Smooth muscle cell (in vitro differentiated cells): ENCODE measurements around the gene S1PR1. TPM values are rescaled to one million over a fixed set of nuclear protein-coding genes. Genes with fewer than 3 reads are reported as not detected.
A peak's percentile ranks its signal among the peaks of the same experiment; 100 is the strongest.

ENCODE experiments used
- DNase-seq: peaks from one replicate; lab custom pipeline; 2025; ENCODE audit not compliant: unreplicated experiment; lab: John Stamatoyannopoulos, UW
- H2AFZ ChIP-seq: fragments of 200-600 bp; sonication (generic); 2 replicates; pipeline ENCODE4 v1.6.0; 2016; ENCODE audit warnings: antibody characterized with exemption, low read depth, mild to moderate bottlenecking
- H3F3A ChIP-seq: fragments of 200-600 bp; sonication (generic); 2 replicates; pipeline ENCODE4 v1.6.0; 2017; ENCODE audit warnings: antibody characterized with exemption, low read depth
- H3K27ac ChIP-seq: fragments of 200-600 bp; sonication (generic); 2 replicates; pipeline ENCODE4 v1.5.1; 2016; ENCODE audit warnings: low read depth, mild to moderate bottlenecking
- H3K27me3 ChIP-seq: fragments of 200-600 bp; sonication (generic); 2 replicates; pipeline ENCODE4 v1.6.1; 2016; ENCODE audit warnings: low read depth, mild to moderate bottlenecking
- H3K36me3 ChIP-seq: fragments of 200-600 bp; sonication (generic); 2 replicates; pipeline ENCODE4 v1.5.1; 2016; ENCODE audit warnings: low read depth
- H3K4me1 ChIP-seq: fragments of 200-600 bp; sonication (generic); 2 replicates; pipeline ENCODE4 v1.5.1; 2016; ENCODE audit warnings: low read depth
- H3K4me2 ChIP-seq: fragments of 200-600 bp; sonication (generic); 2 replicates; pipeline ENCODE4 v1.6.0; 2016; ENCODE audit warnings: mild to moderate bottlenecking
- H3K4me3 ChIP-seq: fragments of 200-600 bp; sonication (generic); 2 replicates; pipeline ENCODE4 v1.5.1; 2016; ENCODE audit warnings: mild to moderate bottlenecking
- H3K79me2 ChIP-seq: fragments of 200-600 bp; sonication (generic); 2 replicates; pipeline ENCODE4 v1.6.0; 2016; ENCODE audit warnings: low read depth, mild to moderate bottlenecking
- H3K9ac ChIP-seq: fragments of 200-600 bp; sonication (generic); 2 replicates; pipeline ENCODE4 v1.6.0; 2016; ENCODE audit warnings: low read depth
- H3K9me3 ChIP-seq: fragments of 200-600 bp; sonication (generic); replicated peaks from 2 replicates; pipeline ENCODE4 v1.5.1; 2016; ENCODE audit warnings: low read depth
- H4K20me1 ChIP-seq: fragments of 200-600 bp; sonication (generic); 2 replicates; pipeline ENCODE4 v1.6.0; 2016; ENCODE audit warnings: low read depth
- WGBS: methylation state at CpG from one replicate; pipeline ENCODE4 v1.1.7; 2016; ENCODE audit warnings: low lambda C conversion rate; 5-methylcytosine and 5-hydroxymethylcytosine counted together
- polyA plus RNA-seq: library from polyadenylated mRNA; unstranded; fragments of >200 nt; fragmentation: Nextera tagmentation; extraction: Ambion mirVana; gene quantifications from 2 replicates; pipeline ENCODE4 v1.2.1, GENCODE V29; 2016
- total RNA-seq: library from RNA; depleted of rRNA; stranded (reverse); fragments of >200 nt; gene quantifications from 2 replicates; pipeline ENCODE4 v1.2.3, GENCODE V29; 2014
- TF ChIP-seq, protein P1 (sequence below): fragments of 200-600 bp; sonication (generic); IDR thresholded peaks from 2 replicates; pipeline ENCODE4 v1.5.1; 2017; ENCODE audit warnings: borderline replicate concordance, mild to moderate bottlenecking, antibody characterized with exemption; ENCODE audit not compliant: insufficient read depth, poor library complexity, severe bottlenecking

The S1PR1 gene
- total and polyA plus RNA-seq, 2 experiments from 2014 or later = 12.0 to 12.1 TPM

DNA sequence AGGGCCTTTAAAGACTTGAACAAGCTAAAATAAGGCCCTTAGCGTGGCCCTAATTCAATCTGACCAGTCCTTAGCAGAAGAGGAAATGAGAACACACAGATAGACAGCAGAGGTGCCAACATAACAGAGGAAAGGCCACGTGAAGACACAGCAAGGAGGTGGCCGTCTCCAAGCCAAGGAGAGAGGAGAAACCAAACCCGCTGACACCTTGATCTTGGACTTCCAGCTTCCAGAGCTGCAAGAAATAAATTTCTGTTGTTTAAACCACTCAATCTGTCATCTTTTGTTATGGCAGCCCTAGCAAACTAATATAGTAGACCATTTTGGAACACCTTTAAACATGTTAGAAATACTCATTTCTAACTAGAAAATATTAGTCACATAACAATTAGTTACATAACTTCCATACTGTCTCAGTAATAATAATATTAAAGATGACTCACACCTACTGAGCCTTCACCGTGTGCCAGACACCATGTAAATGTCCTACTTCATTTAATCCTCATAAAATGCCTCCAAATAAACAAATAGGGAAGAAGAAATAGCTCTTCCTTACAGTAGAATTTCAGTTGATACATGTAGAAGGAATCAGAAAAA, 47.9 kb downstream of the S1PR1 start:
- Histone ChIP-seq H3K4me2 (no peak overlapping the region), H3K27me3 (no peaks in the 10 kb centered on the region), H3K27ac (no peak overlapping the region), H3K4me3 (no peak overlapping the region), H3K4me1 (peaks cover 27% of the 10 kb centered on the region), H2AFZ (no peak overlapping the region), H3K79me2 (no peaks in the 10 kb centered on the region), H3K9ac (no peak overlapping the region), H3F3A (peaks cover 10% of the 10 kb centered on the region), H4K20me1 (no peaks in the 10 kb centered on the region), H3K36me3 (no peaks in the 10 kb centered on the region), H3K9me3 (no peaks in the 10 kb centered on the region)
- TF ChIP-seq, protein P1, sequence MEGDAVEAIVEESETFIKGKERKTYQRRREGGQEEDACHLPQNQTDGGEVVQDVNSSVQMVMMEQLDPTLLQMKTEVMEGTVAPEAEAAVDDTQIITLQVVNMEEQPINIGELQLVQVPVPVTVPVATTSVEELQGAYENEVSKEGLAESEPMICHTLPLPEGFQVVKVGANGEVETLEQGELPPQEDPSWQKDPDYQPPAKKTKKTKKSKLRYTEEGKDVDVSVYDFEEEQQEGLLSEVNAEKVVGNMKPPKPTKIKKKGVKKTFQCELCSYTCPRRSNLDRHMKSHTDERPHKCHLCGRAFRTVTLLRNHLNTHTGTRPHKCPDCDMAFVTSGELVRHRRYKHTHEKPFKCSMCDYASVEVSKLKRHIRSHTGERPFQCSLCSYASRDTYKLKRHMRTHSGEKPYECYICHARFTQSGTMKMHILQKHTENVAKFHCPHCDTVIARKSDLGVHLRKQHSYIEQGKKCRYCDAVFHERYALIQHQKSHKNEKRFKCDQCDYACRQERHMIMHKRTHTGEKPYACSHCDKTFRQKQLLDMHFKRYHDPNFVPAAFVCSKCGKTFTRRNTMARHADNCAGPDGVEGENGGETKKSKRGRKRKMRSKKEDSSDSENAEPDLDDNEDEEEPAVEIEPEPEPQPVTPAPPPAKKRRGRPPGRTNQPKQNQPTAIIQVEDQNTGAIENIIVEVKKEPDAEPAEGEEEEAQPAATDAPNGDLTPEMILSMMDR = no peak
- WGBS = 84% methylated on average over 5 of the region's 5 CpGs
- DNase-seq = no peak

DNA sequence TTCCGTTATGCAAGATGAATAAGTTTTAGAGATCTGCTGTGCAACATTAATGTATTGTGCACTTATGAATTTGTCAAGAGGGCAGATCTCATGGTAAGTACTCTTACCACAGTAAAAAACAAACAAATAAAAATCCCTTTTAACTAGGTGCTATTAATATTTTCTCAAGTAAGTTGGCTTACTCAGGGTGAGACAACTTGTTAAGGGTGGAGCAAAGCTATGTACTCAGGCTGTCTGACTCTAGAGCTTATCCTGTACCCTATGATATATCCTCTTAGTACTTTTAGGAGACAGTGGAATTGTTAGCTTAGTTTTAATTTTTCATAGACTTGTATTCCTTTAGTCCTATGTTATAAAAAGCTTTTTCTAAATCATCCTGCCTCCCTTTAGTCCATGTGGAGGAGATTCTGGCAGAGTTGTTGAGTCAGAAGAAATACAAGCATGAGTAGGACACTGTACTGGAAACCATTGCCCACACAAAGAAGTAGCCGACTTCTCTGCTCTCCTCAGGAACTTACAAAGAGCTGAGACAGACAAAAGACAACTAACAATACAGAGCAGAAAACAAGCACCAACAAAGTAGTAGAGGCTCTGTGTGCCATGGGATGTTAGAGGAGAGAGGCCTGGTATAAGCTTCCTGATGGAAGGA, 49.2 kb downstream of the S1PR1 start:
- TF ChIP-seq, protein P1 = no peak

GRCh38 chr1:101288491-101288944, 51.7 kb downstream of the S1PR1 start:
- Histone ChIP-seq H3K4me1 (peaks cover 19% of the 10 kb centered on the region), H4K20me1 (no peaks in the 10 kb centered on the region), H3K79me2 (no peaks in the 10 kb centered on the region), H3K27ac (peak overlapping the region; percentile 9), H3K4me2 (no peak overlapping the region), H3K27me3 (no peaks in the 10 kb centered on the region), H3K4me3 (no peak overlapping the region), H3K9me3 (no peaks in the 10 kb centered on the region), H3K36me3 (no peaks in the 10 kb centered on the region), H2AFZ (no peak overlapping the region), H3F3A (peaks cover 29% of the 10 kb centered on the region), H3K9ac (no peak overlapping the region)
- no peak for DNase-seq
- TF ChIP-seq, protein P1 = peak; percentile 92
- 15% methylated on average over 4 of the region's 4 CpGs for WGBS

More for the DNA sequence above, 49.2 kb downstream of the S1PR1 start:
- H3K79me2 ChIP-seq = no peaks in the 10 kb centered on the region
- H3K36me3 ChIP-seq = no peaks in the 10 kb centered on the region
- H3K27ac ChIP-seq = no peak overlapping the region
- DNase-seq = no peak
- no peaks in the 10 kb centered on the region for H4K20me1 ChIP-seq
- WGBS = 75% methylated on average over 2 of the region's 2 CpGs
- no peak overlapping the region for H2AFZ ChIP-seq
- H3K27me3 ChIP-seq = no peaks in the 10 kb centered on the region
- H3K4me1 ChIP-seq = peaks cover 27% of the 10 kb centered on the region
- no peak overlapping the region for H3K4me3 ChIP-seq
- peaks cover 19% of the 10 kb centered on the region for H3F3A ChIP-seq
- H3K9ac ChIP-seq = no peak overlapping the region
- no peak overlapping the region for H3K4me2 ChIP-seq
- no peaks in the 10 kb centered on the region for H3K9me3 ChIP-seq
